ENCODE results near the gene TPPP3. TPM values are rescaled to one million over a fixed set of nuclear protein-coding genes. Genes with fewer than 3 reads are reported as not detected.
A peak's percentile ranks its signal among the peaks of the same experiment; 100 is the strongest.

TPPP3 gene
- total RNA-seq, 4 donors from 2014 or later, result 0.54 to 2.3 (median 1.5) TPM

GRCh38 chr16:67399749-67400704, 6.7 kb upstream of the TPPP3 start:
- no peak for DNase-seq
- WGBS, 2 donors, result 69 to 86% methylated on average over 5 to 13 of the region's 19 CpGs
- H3K27ac ChIP-seq, result no peak overlapping the region
- no peaks in the 10 kb centered on the region for H3K36me3 ChIP-seq
- intact Hi-C loops (cut with DNase I), result no loop called here
- peaks cover 17 to 54% of the 10 kb centered on the region in 2 donors for H3K4me1 ChIP-seq
- H3K27me3 ChIP-seq, result no peaks in the 10 kb centered on the region
- H3K4me3 ChIP-seq (replicated peaks in 1 of 3), result no peak overlapping the region
- peak in 1 of 6 experiments; percentile 2 for TF ChIP-seq CTCF (IDR thresholded peaks at IDR 0.05)
- no peak for TF ChIP-seq POLR2A (IDR thresholded peaks at IDR 0.05)
- no peaks in the 10 kb centered on the region for H3K9me3 ChIP-seq

- TF ChIP-seq POLR2A (IDR thresholded peaks at IDR 0.05) (no peak), CTCF (IDR thresholded peaks at IDR 0.05) (peak; percentile 40 to 87 (median 57))
- Histone ChIP-seq H3K4me1 (peaks cover 15 to 53% of the 10 kb centered on the region in 2 donors), H3K36me3 (no peaks in the 10 kb centered on the region), H3K27me3 (no peaks in the 10 kb centered on the region), H3K27ac (no peak overlapping the region), H3K4me3 (replicated peaks in 1 of 3) (no peak overlapping the region), H3K9me3 (no peaks in the 10 kb centered on the region)
- 17 to 74% methylated on average over 7 to 9 of the region's 42 CpGs for WGBS, 2 donors
- DNase-seq, result peak in 1 of 2 donors; percentile 53
- intact Hi-C loops (cut with DNase I), result no loop called here
Observed at GRCh38 chr16:67399218-67399733, 6.0 kb upstream of the TPPP3 start.

GRCh38 chr16:67398546-67399217, 5.4 kb upstream of the TPPP3 start:
- no peak for TF ChIP-seq POLR2A (IDR thresholded peaks at IDR 0.05)
- no peak for TF ChIP-seq CTCF (IDR thresholded peaks at IDR 0.05)
- intact Hi-C loops (cut with DNase I), result no loop called here
- no peak for DNase-seq
- Histone ChIP-seq H3K9me3 (no peaks in the 10 kb centered on the region), H3K36me3 (no peaks in the 10 kb centered on the region), H3K4me3 (replicated peaks in 1 of 3) (no peak overlapping the region), H3K4me1 (peaks cover 20 to 53% of the 10 kb centered on the region in 2 donors), H3K27me3 (no peaks in the 10 kb centered on the region), H3K27ac (no peak overlapping the region)
- 93% methylated on average over 18 to 19 of the region's 19 CpGs for WGBS, 2 donors

GRCh38 chr16:67397812-67398545, 4.7 kb upstream of the TPPP3 start:
- Histone ChIP-seq H3K27me3 (no peaks in the 10 kb centered on the region), H3K36me3 (no peaks in the 10 kb centered on the region), H3K4me3 (replicated peaks in 1 of 3) (no peak overlapping the region), H3K4me1 (peaks cover 27 to 59% of the 10 kb centered on the region in 2 donors), H3K27ac (no peak overlapping the region), H3K9me3 (no peaks in the 10 kb centered on the region)
- DNase-seq, result peak; percentile 35 to 38
- no peak for TF ChIP-seq POLR2A (IDR thresholded peaks at IDR 0.05)
- peak in 1 of 6 experiments; percentile 40 for TF ChIP-seq CTCF (IDR thresholded peaks at IDR 0.05)
- 50 to 65% methylated on average over 15 to 21 of the region's 22 CpGs for WGBS, 2 donors
- intact Hi-C loops (cut with DNase I), result no loop called here

All from thyroid gland (tissue), 4 donors.